HCT116 (cell line): ENCODE data around the gene LINGO1. TPM values are rescaled to one million over a fixed set of nuclear protein-coding genes. Genes with fewer than 3 reads are reported as not detected.

Experiments used
- ATAC-seq: fragments of 200-7000 bp; cut with Tn5 transposase; 2 replicates; pipeline ENCODE4 v1.9.1; 2020; ENCODE audit warnings: mild to moderate bottlenecking, moderate library complexity
- BruUV-seq: library from RNA; stranded (reverse); fragments of 400-500 nt; replicated peaks from 2 replicates; lab custom pipeline; 2021; lab: Mats Ljungman, UMichigan
- CTCF ChIA-PET: fragments of 300-600 bp; sonication (Branson Sonifier 250); formaldehyde crosslinking; loops from one replicate; lab custom pipeline; 2021; ENCODE audit warnings: antibody characterized with exemption; lab: Charles Lee
- POLR2A ChIA-PET: fragments of 300-600, 350-600 bp; sonication (Branson Sonifier 250); formaldehyde crosslinking; loops from one replicate; lab custom pipeline; 2021; ENCODE audit warnings: antibody characterized with exemption; lab: Charles Lee
- RAD21 ChIA-PET, 2 experiments: fragments of 300-600 bp; sonication (Branson Sonifier 250); formaldehyde crosslinking; loops; one replicate each; lab custom pipeline; 2023; ENCODE audit warnings: low total read pairs in 2 of 2; ENCODE audit not compliant: uncharacterized antibody in 2 of 2, unreplicated experiment in 2 of 2, low non-redundant PET in 1 of 2; lab: Charles Lee
- DNase-seq: peaks from one replicate; pipeline ENCODE4 v3.0.0-alpha.2; 2010; ENCODE audit warnings: low read depth, low spot score
- H2AFZ ChIP-seq: fragments of 200-600 bp; shearing (Covaris generic), sonication (generic); 2 replicates; pipeline ENCODE4 v1.6.1; 2017; ENCODE audit warnings: low read depth, mixed run types, mixed read lengths, antibody characterized with exemption, low read length; ENCODE audit not compliant: poor library complexity, severe bottlenecking
- H3K27ac ChIP-seq: 2 replicates; pipeline ENCODE4 v1.5.1; 2012; ENCODE audit warnings: low read depth, low read length
- H3K27me3 ChIP-seq: fragments of 200-600 bp; sonication (generic); 2 replicates; pipeline ENCODE4 v1.6.1; 2016; ENCODE audit warnings: mixed run types, low read length, mixed read lengths; ENCODE audit not compliant: insufficient read depth
- H3K36me3 ChIP-seq, 2 experiments: fragments of 200-500 bp in 1 of 2; fragments of 200-600 bp in 1 of 2; sonication (Bioruptor generic) in 1 of 2; sonication (generic) in 1 of 2; 2 replicates each; pipeline versions ENCODE4 v1.5.1 to v1.6.1; 2014 to 2016; ENCODE audit warnings: low read length in 2 of 2, inconsistent platforms in 1 of 2, mixed read lengths in 1 of 2, mixed run types in 1 of 2; ENCODE audit not compliant: insufficient read depth in 2 of 2, control insufficient read depth in 1 of 2
- H3K4me1 ChIP-seq, 2 experiments: fragments of 200-600 bp in 1 of 2; sonication (generic) in 1 of 2; 2 replicates each; pipeline versions ENCODE4 v1.5.1 to v1.6.1; 2012 to 2017; ENCODE audit warnings: low read length in 2 of 2, inconsistent platforms in 1 of 2, mild to moderate bottlenecking in 1 of 2, mixed read lengths in 1 of 2, mixed run types in 1 of 2, moderate library complexity in 1 of 2; ENCODE audit not compliant: insufficient read depth in 2 of 2, control insufficient read depth in 1 of 2
- H3K4me2 ChIP-seq: fragments of 200-600 bp; sonication (generic); 2 replicates; pipeline ENCODE4 v1.6.1; 2017; ENCODE audit warnings: mixed run types, low read length, mixed read lengths
- H3K4me3 ChIP-seq, 2 experiments: fragments of 200-600 bp in 1 of 2; sonication (generic) in 1 of 2; replicated peaks in 1 of 2; 2 replicates each; pipeline ENCODE4 v1.5.1; 2011 to 2016; ENCODE audit warnings: low read length in 2 of 2, control low read depth in 1 of 2, low read depth in 1 of 2, mild to moderate bottlenecking in 1 of 2, mixed read lengths in 1 of 2, mixed run types in 1 of 2
- H3K79me2 ChIP-seq: fragments of 200-600 bp; sonication (generic); 2 replicates; pipeline ENCODE4 v1.6.1; 2017; ENCODE audit warnings: mild to moderate bottlenecking, mixed run types, low read length, moderate library complexity, mixed read lengths; ENCODE audit not compliant: insufficient read depth
- H3K9ac ChIP-seq: fragments of 200-600 bp; sonication (generic); 2 replicates; pipeline ENCODE4 v1.6.1; 2016; ENCODE audit warnings: low read length, mixed read lengths
- H3K9me2 ChIP-seq: fragments of 200-600 bp; sonication (generic), shearing (Covaris generic); 2 replicates; pipeline ENCODE4 v1.6.1; 2017; ENCODE audit warnings: mixed run types, mild to moderate bottlenecking, moderate library complexity; ENCODE audit not compliant: insufficient read depth
- H3K9me3 ChIP-seq, 2 experiments: fragments of 200-500 bp in 1 of 2; fragments of 200-600 bp in 1 of 2; sonication (Bioruptor generic) in 1 of 2; sonication (generic) in 1 of 2; 2 replicates each; pipeline ENCODE4 v1.6.1; 2014 to 2017; ENCODE audit warnings: low read length in 2 of 2, mixed read lengths in 2 of 2, inconsistent platforms in 1 of 2, low read depth in 1 of 2, mild to moderate bottlenecking in 1 of 2, mixed run types in 1 of 2, moderate library complexity in 1 of 2; ENCODE audit not compliant: control insufficient read depth in 1 of 2, insufficient read depth in 1 of 2
- H4K20me1 ChIP-seq: fragments of 200-600 bp; sonication (generic), shearing (Covaris generic); 2 replicates; pipeline ENCODE4 v1.6.1; 2017; ENCODE audit warnings: mixed run types, mild to moderate bottlenecking, moderate library complexity; ENCODE audit not compliant: insufficient read depth
- ATF3 ChIP-seq: IDR thresholded peaks from 2 replicates; pipeline ENCODE4 v1.6.1; 2012
- CBX3 ChIP-seq: IDR thresholded peaks from 2 replicates; pipeline ENCODE4 v1.6.1; 2012; ENCODE audit warnings: low read depth
- EGR1 ChIP-seq: IDR thresholded peaks from 2 replicates; pipeline ENCODE4 v1.6.1; 2012; ENCODE audit warnings: low read depth
- ELF1 ChIP-seq: IDR thresholded peaks from 2 replicates; pipeline ENCODE4 v1.6.1; 2012; ENCODE audit warnings: low read depth, borderline replicate concordance
- EZH2phosphoT487 ChIP-seq: fragments of 200-600 bp; IDR thresholded peaks from 2 replicates; pipeline ENCODE4 v1.6.1; 2018; ENCODE audit warnings: antibody characterized with exemption, borderline replicate concordance
- JUND ChIP-seq: IDR thresholded peaks from 2 replicates; pipeline ENCODE4 v1.6.1; 2012
- MAX ChIP-seq: IDR thresholded peaks from 2 replicates; pipeline ENCODE4 v1.6.1; 2012
- POLR2A ChIP-seq: IDR thresholded peaks from 2 replicates; pipeline ENCODE4 v1.7.0; 2011; ENCODE audit warnings: borderline replicate concordance; ENCODE audit not compliant: insufficient read depth, insufficient read length; ENCODE audit errors: extremely low read depth
- RAD21 ChIP-seq: IDR thresholded peaks from 2 replicates; pipeline ENCODE4 v1.6.1; 2012; ENCODE audit warnings: low read depth, mild to moderate bottlenecking
- REST ChIP-seq: IDR thresholded peaks from 2 replicates; pipeline ENCODE4 v1.6.1; 2012; ENCODE audit warnings: low read depth
- SIN3A ChIP-seq: IDR thresholded peaks from 2 replicates; pipeline ENCODE4 v1.6.1; 2012; ENCODE audit warnings: low read depth
- ZBTB33 ChIP-seq: IDR thresholded peaks from 2 replicates; pipeline ENCODE4 v1.6.1; 2011; ENCODE audit warnings: mild to moderate bottlenecking, low read length, moderate library complexity; ENCODE audit not compliant: insufficient replicate concordance; ENCODE audit errors: extremely low read depth
- intact Hi-C: fragments of 100-400 bp; cut with micrococcal nuclease; formaldehyde crosslinking; loops from 2 replicates; pipeline ENCODE4 v1.10.0; 2022
- total RNA-seq: library from RNA; stranded (reverse); gene quantifications from one replicate; pipeline ENCODE4 v1.2.1, GENCODE V29; 2021; ENCODE audit not compliant: unreplicated experiment

Gene LINGO1
- total RNA-seq, 1 experiment from 2014 or later: 15.6 TPM

- ChIA-PET RAD21 (no interaction called here), POLR2A (no interaction called here), CTCF (no interaction called here)
- H3K4me2 ChIP-seq: no peak overlapping the region
- BruUV-seq: no TSS peak
- TF ChIP-seq ATF3 (no peak), POLR2A (no peak), ZBTB33 (no peak), CBX3 (no peak), JUND (no peak), SIN3A (no peak), ELF1 (no peak), EZH2phosphoT487 (no peak), RAD21 (no peak), REST (no peak), MAX (no peak), EGR1 (no peak)
- H3K4me3 ChIP-seq: no peak overlapping the region
- no peak overlapping the region for H2AFZ ChIP-seq
- H3K79me2 ChIP-seq: no peaks in the 10 kb centered on the region
- H3K9me2 ChIP-seq: no peaks in the 10 kb centered on the region
- H3K36me3 ChIP-seq: no peaks in the 10 kb centered on the region
- no peak for DNase-seq
- H3K27me3 ChIP-seq: no peaks in the 10 kb centered on the region
- intact Hi-C loops: no loop called here
- no peaks in the 10 kb centered on the region for H3K9me3 ChIP-seq
- no peaks in the 10 kb centered on the region for H4K20me1 ChIP-seq
- H3K9ac ChIP-seq: no peak overlapping the region
- no peak overlapping the region for H3K27ac ChIP-seq
- peaks cover 2 to 14% of the 10 kb centered on the region in 2 experiments; a peak in 3 of 4 replicates for H3K4me1 ChIP-seq
- ATAC-seq: no peak
Measured at GRCh38 chr15:77597804-77598453, 34.8 kb downstream of the LINGO1 start.
